H9 (cell line): Measurements from ENCODE around the gene ZFR2. TPM values are rescaled to one million over a fixed set of nuclear protein-coding genes. Genes with fewer than 3 reads are reported as not detected.

Experiments
- DNase-seq: peaks from one replicate; pipeline ENCODE4 v3.0.0-alpha.2; 2017
- H2AFZ ChIP-seq: one replicate; pipeline ENCODE4 v1.6.1; 2013; ENCODE audit warnings: mild to moderate bottlenecking, low read length, control low read depth, moderate library complexity
- H2AK5ac ChIP-seq: 2 replicates; pipeline ENCODE4 v1.6.1; 2013; ENCODE audit warnings: low read length, control low read depth, mixed read lengths; ENCODE audit not compliant: insufficient read length
- H2BK120ac ChIP-seq: one replicate; pipeline ENCODE4 v1.6.1; 2013; ENCODE audit warnings: low read depth, mild to moderate bottlenecking, low read length, control low read depth, inconsistent platforms; ENCODE audit not compliant: poor library complexity, severe bottlenecking
- H2BK12ac ChIP-seq: 2 replicates; pipeline ENCODE4 v1.6.1; 2013; ENCODE audit warnings: low read length, control low read depth, mixed read lengths, low read depth; ENCODE audit not compliant: insufficient read length
- H2BK15ac ChIP-seq: 2 replicates; pipeline ENCODE4 v1.6.1; 2013; ENCODE audit warnings: low read depth, low read length, control low read depth
- H2BK20ac ChIP-seq: one replicate; pipeline ENCODE4 v1.6.1; 2013; ENCODE audit warnings: low read depth, mild to moderate bottlenecking, low read length, control low read depth, inconsistent platforms; ENCODE audit not compliant: poor library complexity, severe bottlenecking
- H2BK5ac ChIP-seq: 2 replicates; pipeline ENCODE4 v1.6.1; 2013; ENCODE audit warnings: low read length, control low read depth, mixed read lengths; ENCODE audit not compliant: insufficient read length
- H3K14ac ChIP-seq: 2 replicates; pipeline ENCODE4 v1.6.1; 2013; ENCODE audit warnings: low read length, control low read depth; ENCODE audit not compliant: insufficient read depth
- H3K18ac ChIP-seq: 2 replicates; pipeline ENCODE4 v1.6.1; 2013; ENCODE audit warnings: low read depth, mild to moderate bottlenecking, mixed read lengths, low read length, control low read depth; ENCODE audit not compliant: insufficient read length
- H3K23ac ChIP-seq: 2 replicates; pipeline ENCODE4 v1.6.1; 2013; ENCODE audit warnings: low read length, control low read depth, mixed read lengths, low read depth; ENCODE audit not compliant: insufficient read length
- H3K23me2 ChIP-seq: 2 replicates; pipeline ENCODE4 v1.6.1; 2013; ENCODE audit warnings: low read depth, mild to moderate bottlenecking, mixed read lengths, low read length, control low read depth; ENCODE audit not compliant: insufficient read length, poor library complexity, severe bottlenecking
- H3K27ac ChIP-seq: 2 replicates; pipeline ENCODE4 v1.5.1; 2013; ENCODE audit warnings: low read length, control low read depth, mixed read lengths, low read depth; ENCODE audit not compliant: insufficient read length
- H3K27me3 ChIP-seq: 2 replicates; pipeline ENCODE4 v1.6.1; 2013; ENCODE audit warnings: low read length, control low read depth, inconsistent platforms; ENCODE audit not compliant: insufficient read depth
- H3K4ac ChIP-seq: 2 replicates; pipeline ENCODE4 v1.6.1; 2013; ENCODE audit warnings: low read depth, mild to moderate bottlenecking, control low read depth, inconsistent platforms, low read length, moderate library complexity
- H3K4me1 ChIP-seq: 2 replicates; pipeline ENCODE4 v1.6.1; 2013; ENCODE audit warnings: low read length, control low read depth, inconsistent platforms; ENCODE audit not compliant: insufficient read depth
- H3K4me2 ChIP-seq: 2 replicates; pipeline ENCODE4 v1.6.1; 2013; ENCODE audit warnings: low read length, control low read depth, mixed read lengths; ENCODE audit not compliant: insufficient read length, insufficient read depth
- H3K56ac ChIP-seq: 2 replicates; pipeline ENCODE4 v1.6.1; 2013; ENCODE audit warnings: low read depth, mild to moderate bottlenecking, mixed read lengths, low read length, control low read depth; ENCODE audit not compliant: insufficient read length
- H3K79me1 ChIP-seq: 2 replicates; pipeline ENCODE4 v1.6.1; 2013; ENCODE audit warnings: low read depth, mild to moderate bottlenecking, moderate library complexity, low read length, control low read depth, inconsistent platforms; ENCODE audit not compliant: insufficient read depth, poor library complexity, severe bottlenecking
- H3K79me2 ChIP-seq: 2 replicates; pipeline ENCODE4 v1.6.1; 2013; ENCODE audit warnings: low read length, control low read depth, inconsistent platforms; ENCODE audit not compliant: insufficient read depth
- H3K9ac ChIP-seq: 2 replicates; pipeline ENCODE4 v1.6.1; 2013; ENCODE audit warnings: low read length, control low read depth, mixed read lengths; ENCODE audit not compliant: insufficient read length; ENCODE audit errors: extremely low read depth
- H3K9me3 ChIP-seq: one replicate; pipeline ENCODE4 v1.6.1; 2013; ENCODE audit warnings: low read depth, low read length, inconsistent platforms; ENCODE audit not compliant: control insufficient read depth
- H3T11ph ChIP-seq: one replicate; pipeline ENCODE4 v1.6.1; 2013; ENCODE audit warnings: mild to moderate bottlenecking, low read length, control low read depth, inconsistent platforms
- H4K20me1 ChIP-seq: one replicate; pipeline ENCODE4 v1.6.1; 2013; ENCODE audit not compliant: control insufficient read depth, insufficient read length, insufficient read depth
- H4K5ac ChIP-seq: 2 replicates; pipeline ENCODE4 v1.6.1; 2013; ENCODE audit warnings: low read depth, mild to moderate bottlenecking, mixed read lengths, low read length, control low read depth; ENCODE audit not compliant: insufficient read length
- H4K8ac ChIP-seq: replicated peaks from 2 replicates; pipeline ENCODE4 v1.6.1; 2013; ENCODE audit warnings: low read length, control low read depth, mixed read lengths, low read depth; ENCODE audit not compliant: insufficient read length
- H4K91ac ChIP-seq: 2 replicates; pipeline ENCODE4 v1.6.1; 2013; ENCODE audit warnings: low read depth, mild to moderate bottlenecking, moderate library complexity, mixed read lengths, low read length, control low read depth; ENCODE audit not compliant: insufficient read length
- H3K27ac Mint-ChIP-seq, 3 experiments: 2 replicates in 2 of 3; 3 replicates in 1 of 3; pipeline ENCODE4 v1.8.0; 2020 to 2021; ENCODE audit warnings: mixed read lengths in 3 of 3, mild to moderate bottlenecking in 1 of 3, moderate library complexity in 1 of 3
- H3K27me3 Mint-ChIP-seq: 2 replicates; pipeline ENCODE4 v1.8.0; 2021; ENCODE audit warnings: low read depth, mild to moderate bottlenecking, moderate library complexity, mixed read lengths
- H3K36me3 Mint-ChIP-seq, 3 experiments: 2 replicates in 2 of 3; 3 replicates in 1 of 3; pipeline ENCODE4 v1.8.0; 2020 to 2021; ENCODE audit warnings: low read depth in 3 of 3, mixed read lengths in 3 of 3; ENCODE audit not compliant: insufficient read depth in 1 of 3
- H3K4me1 Mint-ChIP-seq, 2 experiments: 2 replicates each; pipeline ENCODE4 v1.8.0; 2020; ENCODE audit warnings: mixed read lengths in 2 of 2
- H3K4me3 Mint-ChIP-seq, 2 experiments: 2 replicates in 1 of 2; 3 replicates in 1 of 2; pipeline ENCODE4 v1.8.0; 2020 to 2021; ENCODE audit warnings: mild to moderate bottlenecking in 2 of 2, mixed read lengths in 2 of 2, moderate library complexity in 1 of 2
- H3K9me3 Mint-ChIP-seq, 2 experiments: 2 replicates in 1 of 2; 3 replicates in 1 of 2; pipeline ENCODE4 v1.8.0; 2020; ENCODE audit warnings: mild to moderate bottlenecking in 2 of 2, mixed read lengths in 2 of 2, moderate library complexity in 1 of 2
- WGBS: extraction: QIAGEN DNeasy Blood & Tissue Kit; methylation state at CpG from one replicate; pipeline ENCODE4 v1.1.7; 2013; ENCODE audit warnings: missing lambda C conversion rate, low lambda C conversion rate, mixed read lengths; ENCODE audit not compliant: insufficient read length; ENCODE audit errors: extremely low coverage; 5-methylcytosine and 5-hydroxymethylcytosine counted together
- total RNA-seq: library from RNA; stranded (reverse); gene quantifications from 2 replicates; pipeline ENCODE4 v1.2.1, GENCODE V29; 2021
- TF ChIP-seq, protein P1 (sequence below): fragments of 200-600 bp; sonication (generic); conservative IDR thresholded peaks from 3 replicates; pipeline ENCODE4 v1.8.0; 2021; ENCODE audit warnings: antibody characterized with exemption, mild to moderate bottlenecking

Gene ZFR2
- total RNA-seq, 1 experiment from 2014 or later: 18.3 TPM

DNA sequence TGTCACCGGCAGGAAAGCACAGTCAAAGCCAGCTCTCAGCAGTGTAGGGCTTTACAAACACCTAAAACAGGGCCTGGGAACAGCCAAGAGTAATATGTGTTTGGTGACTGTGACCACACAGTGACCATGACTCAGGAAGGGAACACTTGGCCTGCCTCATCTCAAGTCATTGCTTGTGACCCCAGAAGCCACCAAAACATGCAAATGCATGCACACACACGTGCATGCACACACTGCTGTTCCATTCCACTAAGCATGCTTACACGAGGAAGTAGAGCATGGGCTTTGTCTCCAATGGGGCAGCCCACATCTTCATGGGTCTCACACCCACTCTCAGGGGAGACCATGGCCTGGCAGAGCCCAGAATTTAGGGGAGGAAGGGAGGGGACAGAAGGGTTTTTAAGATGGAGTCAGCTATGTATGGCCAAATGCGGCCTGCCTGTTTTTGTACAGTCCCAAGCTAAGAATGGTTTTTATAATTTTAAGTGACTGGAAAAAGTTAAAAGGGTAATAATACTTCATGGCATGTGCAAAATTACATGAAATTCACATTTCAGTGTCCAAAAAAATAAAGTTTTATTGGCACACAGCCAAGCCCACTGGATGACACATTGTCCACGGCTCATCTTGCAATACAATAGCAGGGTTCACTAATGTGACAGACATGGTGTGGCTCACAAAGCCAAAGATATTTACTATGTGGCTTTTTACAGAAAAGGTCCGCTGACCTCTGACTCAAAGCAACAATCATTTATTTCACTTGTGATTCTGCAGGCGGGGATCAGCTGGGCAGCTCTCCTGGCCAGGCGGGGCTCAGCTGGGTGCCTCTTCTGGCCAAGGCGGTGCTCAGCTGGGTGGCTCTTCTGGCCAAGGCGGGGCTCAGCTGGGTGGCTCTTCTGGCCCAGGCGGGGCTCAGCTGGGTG lies 17.3 kb downstream of the ZFR2 start:
- Mint-ChIP-seq H3K4me1 (no peaks in the 10 kb centered on the region), H3K27me3 (no peaks in the 10 kb centered on the region), H3K9me3 (peaks cover 34 to 45% of the 10 kb centered on the region in 2 experiments), H3K27ac (no peak overlapping the region), H3K36me3 (peaks cover 40 to 57% (median 49%) of the 10 kb centered on the region in 3 experiments), H3K4me3 (no peak overlapping the region)
- H3K56ac ChIP-seq: no peak overlapping the region
- no peaks in the 10 kb centered on the region for H3K4me1 ChIP-seq
- H3T11ph ChIP-seq: no peak overlapping the region
- H3K9me3 ChIP-seq: peaks cover 28% of the 10 kb centered on the region
- no peaks in the 10 kb centered on the region for H3K23me2 ChIP-seq
- no peak overlapping the region for H3K27ac ChIP-seq
- H2BK20ac ChIP-seq: no peak overlapping the region
- no peak overlapping the region for H3K9ac ChIP-seq
- DNase-seq: no peak
- H4K8ac ChIP-seq: no peak overlapping the region
- no peak overlapping the region for H3K14ac ChIP-seq
- H2BK5ac ChIP-seq: no peak overlapping the region
- H3K27me3 ChIP-seq: no peaks in the 10 kb centered on the region
- no peak overlapping the region for H4K91ac ChIP-seq
- TF ChIP-seq, protein P1, sequence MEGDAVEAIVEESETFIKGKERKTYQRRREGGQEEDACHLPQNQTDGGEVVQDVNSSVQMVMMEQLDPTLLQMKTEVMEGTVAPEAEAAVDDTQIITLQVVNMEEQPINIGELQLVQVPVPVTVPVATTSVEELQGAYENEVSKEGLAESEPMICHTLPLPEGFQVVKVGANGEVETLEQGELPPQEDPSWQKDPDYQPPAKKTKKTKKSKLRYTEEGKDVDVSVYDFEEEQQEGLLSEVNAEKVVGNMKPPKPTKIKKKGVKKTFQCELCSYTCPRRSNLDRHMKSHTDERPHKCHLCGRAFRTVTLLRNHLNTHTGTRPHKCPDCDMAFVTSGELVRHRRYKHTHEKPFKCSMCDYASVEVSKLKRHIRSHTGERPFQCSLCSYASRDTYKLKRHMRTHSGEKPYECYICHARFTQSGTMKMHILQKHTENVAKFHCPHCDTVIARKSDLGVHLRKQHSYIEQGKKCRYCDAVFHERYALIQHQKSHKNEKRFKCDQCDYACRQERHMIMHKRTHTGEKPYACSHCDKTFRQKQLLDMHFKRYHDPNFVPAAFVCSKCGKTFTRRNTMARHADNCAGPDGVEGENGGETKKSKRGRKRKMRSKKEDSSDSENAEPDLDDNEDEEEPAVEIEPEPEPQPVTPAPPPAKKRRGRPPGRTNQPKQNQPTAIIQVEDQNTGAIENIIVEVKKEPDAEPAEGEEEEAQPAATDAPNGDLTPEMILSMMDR: no peak
- H3K18ac ChIP-seq: no peak overlapping the region
- H2BK12ac ChIP-seq: no peak overlapping the region
- no peak overlapping the region for H3K4me2 ChIP-seq
- no peaks in the 10 kb centered on the region for H3K79me1 ChIP-seq
- no peak overlapping the region for H3K4ac ChIP-seq
- no peak overlapping the region for H3K23ac ChIP-seq
- H4K20me1 ChIP-seq: no peaks in the 10 kb centered on the region
- no peak overlapping the region for H2AFZ ChIP-seq
- H2AK5ac ChIP-seq: no peak overlapping the region
- H2BK120ac ChIP-seq: no peak overlapping the region
- H4K5ac ChIP-seq: no peak overlapping the region
- no CpG with 5 or more reads among the region's 11 CpGs for WGBS
- H2BK15ac ChIP-seq: no peak overlapping the region
- no peaks in the 10 kb centered on the region for H3K79me2 ChIP-seq
